NOMO-1 treated with DMSO at 0.1 percent for 48 hours (cell line): ENCODE data around the gene NRK.
"Not testable (repeated sequence)": the region's sequence is repeated elsewhere in the genome, so short reads cannot be mapped to it uniquely, and the experiment has no call there.

Experiments used
- DNase-seq: peaks from one replicate; lab custom pipeline; 2025; ENCODE audit not compliant: unreplicated experiment; lab: John Stamatoyannopoulos, UW

Gene NRK

GRCh38 chrX:105882581-105883275 is 60.4 kb downstream of the NRK start:
- no peak for DNase-seq

GRCh38 chrX:105894721-105895120 is 72.4 kb downstream of the NRK start:
- no peak for DNase-seq

DNA sequence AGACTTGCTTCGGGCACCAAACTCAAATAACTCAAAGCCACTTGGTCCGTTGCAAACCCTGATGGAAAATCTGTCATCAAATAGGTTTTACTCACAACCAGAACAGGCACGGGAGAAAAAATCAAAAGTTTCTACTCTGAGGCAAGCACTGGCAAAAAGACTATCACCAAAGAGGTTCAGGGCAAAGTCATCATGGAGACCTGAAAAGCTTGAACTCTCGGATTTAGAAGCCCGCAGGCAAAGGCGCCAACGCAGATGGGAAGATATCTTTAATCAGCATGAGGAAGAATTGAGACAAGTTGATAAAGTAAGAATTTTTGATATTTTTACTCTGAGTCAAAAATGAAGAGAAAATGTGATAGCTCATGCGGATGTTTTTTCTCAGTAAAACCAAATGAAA is 87.2 kb downstream of the NRK start:
- no peak for DNase-seq

GRCh38 chrX:105910563-105911105 is 88.3 kb downstream of the NRK start:
- no peak for DNase-seq

- no peak for DNase-seq
Measured at GRCh38 chrX:105945266-105945665, 122.9 kb downstream of the NRK start.

DNA sequence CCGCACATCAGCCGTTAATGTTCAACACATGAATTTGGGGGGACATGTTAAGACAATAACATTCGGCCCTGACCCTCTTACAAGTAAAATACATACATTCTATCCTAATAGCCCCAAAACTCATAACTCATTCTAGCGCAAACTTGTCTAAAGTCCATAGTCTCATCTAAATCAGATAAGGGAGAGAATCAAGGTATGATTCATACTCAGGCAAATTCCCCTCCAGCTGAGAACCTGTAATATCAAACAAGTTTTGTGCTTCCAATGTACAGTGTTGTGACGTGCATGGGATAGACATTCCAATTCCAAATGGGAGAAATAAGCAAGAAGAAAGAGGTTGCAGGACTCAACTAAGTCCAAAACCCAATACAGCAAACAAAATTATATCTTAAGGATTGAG is 147.1 kb downstream of the NRK start:
- no peak for DNase-seq

DNA sequence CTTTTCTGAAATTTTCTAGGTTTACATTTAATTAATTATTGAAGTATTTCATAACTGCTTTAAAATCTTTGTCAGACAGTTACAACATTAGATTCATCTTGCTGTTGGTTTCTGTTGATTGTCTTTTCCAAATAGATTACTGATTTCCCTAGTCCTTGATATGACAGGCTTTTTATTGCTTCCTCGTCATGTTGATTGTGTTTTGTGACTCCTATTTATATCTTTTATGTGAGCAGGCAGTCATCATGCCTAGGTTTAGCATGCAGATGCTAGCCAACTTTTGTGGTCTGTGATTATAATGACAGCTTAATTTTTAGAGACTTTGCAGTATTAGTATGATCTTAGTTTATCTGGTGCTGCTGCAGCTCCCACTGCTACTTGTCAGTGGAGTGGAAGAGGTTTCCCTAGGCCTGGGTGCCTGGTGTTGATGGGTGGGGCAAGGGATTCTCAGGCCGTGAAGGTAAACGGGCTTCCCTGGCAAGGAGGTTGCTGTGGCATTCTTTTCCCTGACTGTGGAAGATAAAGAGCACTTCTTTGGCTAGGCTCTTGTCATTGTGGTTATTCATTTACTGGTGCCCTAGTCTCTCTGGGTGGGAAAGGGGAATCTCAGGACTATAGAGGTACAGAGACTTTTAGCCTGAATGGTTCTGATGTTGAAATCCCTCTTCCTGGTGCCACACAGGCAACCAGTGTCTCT is 150.5 kb downstream of the NRK start:
- no peak for DNase-seq

- no peak for DNase-seq
Measured at GRCh38 chrX:105973387-105973739, 151.0 kb downstream of the NRK start.

DNA sequence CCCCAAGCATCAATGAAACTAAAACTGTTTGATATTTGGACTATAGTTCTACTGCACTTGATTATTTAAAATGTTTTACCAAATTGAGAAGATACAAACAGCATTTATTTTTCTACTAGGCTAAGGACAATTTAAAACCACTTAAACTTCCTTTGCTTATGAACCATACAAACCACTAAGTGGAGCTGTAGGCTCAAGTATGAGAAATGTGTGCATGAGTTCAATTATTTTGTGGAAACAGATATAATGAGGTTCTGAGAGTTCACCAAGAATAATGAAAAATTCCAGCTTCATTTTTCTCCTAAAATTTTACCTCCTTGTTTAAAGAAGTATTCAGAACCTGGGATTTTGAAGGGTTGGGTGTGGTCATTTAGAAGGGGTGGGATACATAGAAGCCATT is 153.0 kb downstream of the NRK start:
- no peak for DNase-seq

- no peak for DNase-seq
Measured at GRCh38 chrX:105981772-105982485, 159.6 kb downstream of the NRK start.

DNA sequence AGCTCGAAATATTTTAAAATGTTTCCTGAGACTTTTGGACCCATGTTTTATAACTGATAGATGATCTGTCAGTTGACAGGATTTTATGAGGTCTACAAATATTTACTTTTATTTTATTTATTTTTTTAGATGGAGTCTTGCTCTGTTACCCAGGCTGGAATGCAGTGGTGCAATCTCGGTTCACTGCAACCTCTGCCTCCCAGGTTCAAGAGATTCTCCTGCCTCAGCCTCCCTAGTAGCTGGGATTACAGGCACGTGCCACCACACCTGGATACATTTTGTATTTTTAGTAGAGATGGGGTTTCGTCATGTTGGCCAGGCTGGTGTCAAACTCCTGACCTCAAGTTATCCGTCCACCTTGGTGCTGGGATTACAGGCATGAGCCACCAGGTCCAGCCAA is 166.1 kb downstream of the NRK start:
- not testable (repeated sequence) for DNase-seq

GRCh38 chrX:105999294-105999693 is 177.0 kb downstream of the NRK start:
- DNase-seq: no peak

DNA sequence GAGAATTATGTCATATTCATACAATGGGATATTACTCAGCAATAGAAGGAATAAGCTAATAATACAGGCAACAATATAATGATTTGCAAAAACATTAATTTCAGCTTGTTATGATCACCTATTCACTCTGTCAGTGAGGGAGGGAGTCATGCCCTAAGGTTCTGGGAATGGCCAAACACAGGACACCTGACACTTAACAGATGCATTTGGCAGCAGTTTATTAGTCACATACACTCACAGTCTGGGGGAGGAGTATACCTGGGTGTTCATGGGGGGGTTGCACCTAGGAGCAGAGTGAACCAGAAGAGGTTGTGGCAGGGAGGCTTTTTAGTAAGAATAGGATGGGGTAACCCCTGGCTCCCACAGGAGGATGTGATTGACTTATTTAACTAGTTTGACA is 177.9 kb downstream of the NRK start:
- no peak for DNase-seq

DNA sequence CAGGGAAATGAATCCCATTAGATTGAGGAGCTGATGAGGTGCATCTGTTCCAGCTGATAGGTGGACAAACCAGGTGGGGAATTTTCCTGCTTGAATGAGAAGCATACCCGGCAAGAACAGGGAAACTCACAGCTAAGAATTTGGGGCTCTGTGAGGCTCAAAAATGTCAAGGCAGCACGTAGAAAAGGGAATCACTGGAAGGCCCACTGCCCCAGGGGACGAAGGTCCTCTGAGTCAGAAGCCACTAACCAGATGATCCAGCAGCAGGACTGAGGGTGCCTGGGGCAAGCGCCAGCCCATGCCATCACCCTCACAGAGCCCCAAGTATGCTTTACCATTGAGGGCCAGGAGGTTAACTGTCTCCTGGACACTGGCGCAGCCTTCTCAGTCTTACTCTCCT is 178.3 kb downstream of the NRK start:
- DNase-seq: not testable (repeated sequence)

GRCh38 chrX:106005684-106006083 is 183.3 kb downstream of the NRK start:
- DNase-seq: no peak

- DNase-seq: no peak
Measured at GRCh38 chrX:106007815-106008214, 185.5 kb downstream of the NRK start.
